Lower leg skin (tissue), 3 donors: ENCODE measurements around the gene G6PC1.

Experiments used
- POLR2A ChIP-seq, 2 donors: fragments of 450-650 bp; IDR thresholded peaks; one replicate each; pipeline ENCODE4 v1.6.1; 2016 to 2017; ENCODE audit warnings: antibody characterized with exemption in 2 of 2, mild to moderate bottlenecking in 1 of 2, moderate library complexity in 1 of 2
- TF ChIP-seq, protein P1 (sequence below), 3 donors: fragments of 450-650 bp; IDR thresholded peaks; one replicate each; pipeline ENCODE4 v1.5.1; 2016; ENCODE audit warnings: antibody characterized with exemption in 3 of 3, mild to moderate bottlenecking in 3 of 3, moderate library complexity in 2 of 3

DNA sequence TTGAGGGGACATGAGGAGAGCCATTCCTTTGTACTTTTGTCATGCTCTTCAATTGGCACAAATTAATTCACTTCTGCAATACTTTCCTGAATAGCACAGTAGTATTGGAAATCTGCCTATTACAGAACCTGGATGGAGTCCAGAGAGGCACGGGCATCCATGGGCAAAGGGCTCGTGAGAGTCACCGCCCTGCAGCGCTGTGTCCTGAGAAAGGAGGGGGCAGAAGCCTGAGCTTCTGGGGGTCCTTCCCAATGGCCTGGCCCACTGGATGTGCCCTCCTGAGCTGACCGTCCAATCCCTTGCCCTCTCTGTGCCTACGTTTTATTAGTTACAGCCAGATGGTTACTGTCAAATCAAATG is 3.5 kb downstream of the G6PC1 start:
- TF ChIP-seq, protein P1, sequence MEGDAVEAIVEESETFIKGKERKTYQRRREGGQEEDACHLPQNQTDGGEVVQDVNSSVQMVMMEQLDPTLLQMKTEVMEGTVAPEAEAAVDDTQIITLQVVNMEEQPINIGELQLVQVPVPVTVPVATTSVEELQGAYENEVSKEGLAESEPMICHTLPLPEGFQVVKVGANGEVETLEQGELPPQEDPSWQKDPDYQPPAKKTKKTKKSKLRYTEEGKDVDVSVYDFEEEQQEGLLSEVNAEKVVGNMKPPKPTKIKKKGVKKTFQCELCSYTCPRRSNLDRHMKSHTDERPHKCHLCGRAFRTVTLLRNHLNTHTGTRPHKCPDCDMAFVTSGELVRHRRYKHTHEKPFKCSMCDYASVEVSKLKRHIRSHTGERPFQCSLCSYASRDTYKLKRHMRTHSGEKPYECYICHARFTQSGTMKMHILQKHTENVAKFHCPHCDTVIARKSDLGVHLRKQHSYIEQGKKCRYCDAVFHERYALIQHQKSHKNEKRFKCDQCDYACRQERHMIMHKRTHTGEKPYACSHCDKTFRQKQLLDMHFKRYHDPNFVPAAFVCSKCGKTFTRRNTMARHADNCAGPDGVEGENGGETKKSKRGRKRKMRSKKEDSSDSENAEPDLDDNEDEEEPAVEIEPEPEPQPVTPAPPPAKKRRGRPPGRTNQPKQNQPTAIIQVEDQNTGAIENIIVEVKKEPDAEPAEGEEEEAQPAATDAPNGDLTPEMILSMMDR (IDR thresholded peaks at IDR 0.05), result no peak
- TF ChIP-seq POLR2A (IDR thresholded peaks at IDR 0.05), result no peak
